Esophagus squamous epithelium (tissue), 4 donors: ENCODE data around the gene GNAI1.

ENCODE experiments used
- CTCF ChIP-seq, 6 experiments: fragments of 450-650 bp in 4 of 6; fragments of 200-600 bp in 2 of 6; sonication (generic) in 2 of 6; IDR thresholded peaks; one replicate each; pipeline ENCODE4 v1.5.1; 2016 to 2019; ENCODE audit warnings: antibody characterized with exemption in 6 of 6, mild to moderate bottlenecking in 4 of 6, moderate library complexity in 4 of 6
- POLR2A ChIP-seq, 4 donors: fragments of 450-650 bp; IDR thresholded peaks; one replicate each; pipeline ENCODE4 v1.6.1; 2017; ENCODE audit warnings: antibody characterized with exemption in 4 of 4, mild to moderate bottlenecking in 4 of 4, moderate library complexity in 3 of 4

GRCh38 chr7:80153446-80153845 lies 18.8 kb downstream of the GNAI1 start:
- TF ChIP-seq CTCF (IDR thresholded peaks at IDR 0.05) (no peak), POLR2A (IDR thresholded peaks at IDR 0.05) (no peak)
